Suprapubic skin (tissue), 4 donors: ENCODE measurements around the gene AKAP13.
"Not testable (repeated sequence)": the region's sequence is repeated elsewhere in the genome, so short reads cannot be mapped to it uniquely, and the experiment has no call there.

Experiments used
- CTCF ChIP-seq, 2 donors: fragments of 200-600 bp in 1 of 2; fragments of 450-650 bp in 1 of 2; sonication (generic) in 1 of 2; IDR thresholded peaks; one replicate each; pipeline ENCODE4 v1.5.1; 2016 to 2019; ENCODE audit warnings: antibody characterized with exemption in 2 of 2, mild to moderate bottlenecking in 1 of 2, moderate library complexity in 1 of 2
- POLR2A ChIP-seq, 2 donors: fragments of 450-650 bp; IDR thresholded peaks; one replicate each; pipeline ENCODE4 v1.6.1; 2017; ENCODE audit warnings: antibody characterized with exemption in 2 of 2, mild to moderate bottlenecking in 2 of 2, moderate library complexity in 2 of 2
- POLR2AphosphoS5 ChIP-seq, 3 donors: sonication (generic); formaldehyde crosslinking; IDR thresholded peaks; one replicate each; pipeline ENCODE4 v1.6.1; 2017; ENCODE audit warnings: antibody characterized with exemption in 3 of 3

GRCh38 chr15:85586196-85586595, 205.8 kb downstream of the AKAP13 start:
- not testable (repeated sequence) for TF ChIP-seq POLR2A, CTCF, POLR2AphosphoS5 (IDR thresholded peaks at IDR 0.05)
